ENCODE measurements around the gene CYTIP. TPM values are rescaled to one million over a fixed set of nuclear protein-coding genes. Genes with fewer than 3 reads are reported as not detected.
"Not testable (repeated sequence)": the region's sequence is repeated elsewhere in the genome, so short reads cannot be mapped to it uniquely, and the experiment has no call there.

Gene CYTIP
- total RNA-seq, 1 experiment from 2014 or later, result 0.57 TPM

- Histone ChIP-seq H3K4me1 (ENCODE audit: control insufficient read depth, insufficient read depth, low read length) (no peaks in the 10 kb centered on the region), H3K27ac (ENCODE audit: low read length) (no peak overlapping the region), H3K4me3 (ENCODE audit: low read depth in 2 of 2, low read length in 2 of 2) (no peak overlapping the region), H3K27me3 (ENCODE audit: control insufficient read depth, insufficient read depth, low read length) (no peaks in the 10 kb centered on the region), H3K9me3 (ENCODE audit: control insufficient read depth, insufficient read depth, low read depth, low read length) (no peaks in the 10 kb centered on the region), H3K36me3 (ENCODE audit: control insufficient read depth, insufficient read depth, low read length) (no peaks in the 10 kb centered on the region)
- intact Hi-C loops (cut with micrococcal nuclease; ENCODE audit: unreplicated experiment) (no loop called here), in situ Hi-C loops (cut with HindIII; ENCODE audit: low pct_unique_long_range_greater_than_20kb, low sequenced_read_pairs) (no loop called here)
- ATAC-seq (no peak), DNase-seq (ENCODE audit: low read depth, low spot score) (no peak)
- ChIA-PET CTCF (no interaction called here), POLR2A (no interaction called here)
- no peak for TF ChIP-seq CTCF (IDR thresholded peaks at IDR 0.05)
- no peak for TF ChIP-seq TCF7L2 (IDR thresholded peaks at IDR 0.05; ENCODE audit: low read depth, low read length)
- no peak for TF ChIP-seq REST (IDR thresholded peaks at IDR 0.05; ENCODE audit: insufficient read depth in 1 of 2, low read depth in 2 of 2, low read length in 1 of 2)
- no peak for TF ChIP-seq SIN3A (IDR thresholded peaks at IDR 0.05; ENCODE audit: borderline replicate concordance, insufficient read depth, low read depth, low read length)
- TF ChIP-seq POLR2AphosphoS5 (IDR thresholded peaks at IDR 0.05; ENCODE audit: low read depth, low read length), result no peak
- BruUV-seq (replicated peaks), result no TSS peak
These were observed 32.1 kb downstream of the CYTIP start for GRCh38 chr2:157411624-157412336.

- DNase-seq (ENCODE audit: low read depth, low spot score); in situ Hi-C loops (cut with HindIII; ENCODE audit: low pct_unique_long_range_greater_than_20kb, low sequenced_read_pairs); BruUV-seq (replicated peaks); H3K27me3 ChIP-seq (ENCODE audit: control insufficient read depth, insufficient read depth, low read length); ATAC-seq; intact Hi-C loops (cut with micrococcal nuclease; ENCODE audit: unreplicated experiment); H3K4me3 ChIP-seq (ENCODE audit: low read depth in 2 of 2, low read length in 2 of 2); POLR2A ChIA-PET; H3K4me1 ChIP-seq (ENCODE audit: control insufficient read depth, insufficient read depth, low read length); H3K27ac ChIP-seq (ENCODE audit: low read length); H3K9me3 ChIP-seq (ENCODE audit: control insufficient read depth, insufficient read depth, low read depth, low read length); H3K36me3 ChIP-seq (ENCODE audit: control insufficient read depth, insufficient read depth, low read length); CTCF ChIA-PET: not testable (repeated sequence)
These were observed 38.5 kb downstream of the CYTIP start for GRCh38 chr2:157405398-157405797.

- no peak overlapping the region for H3K27ac ChIP-seq (ENCODE audit: low read length)
- no peaks in the 10 kb centered on the region for H3K9me3 ChIP-seq (ENCODE audit: control insufficient read depth, insufficient read depth, low read depth, low read length)
- BruUV-seq (replicated peaks), result no TSS peak
- ATAC-seq, result no peak
- no peaks in the 10 kb centered on the region for H3K36me3 ChIP-seq (ENCODE audit: control insufficient read depth, insufficient read depth, low read length)
- no peak for DNase-seq (ENCODE audit: low read depth, low spot score)
- TF ChIP-seq REST (IDR thresholded peaks at IDR 0.05; ENCODE audit: insufficient read depth in 1 of 2, low read depth in 2 of 2, low read length in 1 of 2) (no peak), TCF7L2 (IDR thresholded peaks at IDR 0.05; ENCODE audit: low read depth, low read length) (no peak), POLR2AphosphoS5 (IDR thresholded peaks at IDR 0.05; ENCODE audit: low read depth, low read length) (no peak), SIN3A (IDR thresholded peaks at IDR 0.05; ENCODE audit: borderline replicate concordance, insufficient read depth, low read depth, low read length) (no peak), CTCF (IDR thresholded peaks at IDR 0.05) (no peak)
- intact Hi-C loops (cut with micrococcal nuclease; ENCODE audit: unreplicated experiment) (no loop called here), in situ Hi-C loops (cut with HindIII; ENCODE audit: low pct_unique_long_range_greater_than_20kb, low sequenced_read_pairs) (no loop called here)
- H3K4me1 ChIP-seq (ENCODE audit: control insufficient read depth, insufficient read depth, low read length), result no peaks in the 10 kb centered on the region
- POLR2A ChIA-PET, result no interaction called here
- CTCF ChIA-PET, result no interaction called here
- no peaks in the 10 kb centered on the region for H3K27me3 ChIP-seq (ENCODE audit: control insufficient read depth, insufficient read depth, low read length)
- no peak overlapping the region for H3K4me3 ChIP-seq (ENCODE audit: low read depth in 2 of 2, low read length in 2 of 2)
These were observed 39.5 kb downstream of the CYTIP start for GRCh38 chr2:157404363-157404762.

All from Panc1 (cell line).